ENCODE results near the gene ARMH3.
"Not testable (repeated sequence)": the region's sequence is repeated elsewhere in the genome, so short reads cannot be mapped to it uniquely, and the experiment has no call there.

Gene ARMH3, protein sequence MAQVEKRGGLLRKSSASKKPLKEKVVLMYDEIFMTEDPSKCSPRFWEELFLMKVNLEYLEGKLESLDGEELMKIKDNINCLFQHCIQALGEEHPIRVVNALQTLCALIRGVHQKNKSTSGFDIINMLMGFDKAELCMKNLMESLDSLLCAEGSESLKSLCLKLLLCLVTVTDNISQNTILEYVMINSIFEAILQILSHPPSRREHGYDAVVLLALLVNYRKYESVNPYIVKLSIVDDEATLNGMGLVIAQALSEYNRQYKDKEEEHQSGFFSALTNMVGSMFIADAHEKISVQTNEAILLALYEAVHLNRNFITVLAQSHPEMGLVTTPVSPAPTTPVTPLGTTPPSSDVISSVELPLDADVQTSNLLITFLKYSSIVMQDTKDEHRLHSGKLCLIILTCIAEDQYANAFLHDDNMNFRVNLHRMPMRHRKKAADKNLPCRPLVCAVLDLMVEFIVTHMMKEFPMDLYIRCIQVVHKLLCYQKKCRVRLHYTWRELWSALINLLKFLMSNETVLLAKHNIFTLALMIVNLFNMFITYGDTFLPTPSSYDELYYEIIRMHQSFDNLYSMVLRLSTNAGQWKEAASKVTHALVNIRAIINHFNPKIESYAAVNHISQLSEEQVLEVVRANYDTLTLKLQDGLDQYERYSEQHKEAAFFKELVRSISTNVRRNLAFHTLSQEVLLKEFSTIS

DNA sequence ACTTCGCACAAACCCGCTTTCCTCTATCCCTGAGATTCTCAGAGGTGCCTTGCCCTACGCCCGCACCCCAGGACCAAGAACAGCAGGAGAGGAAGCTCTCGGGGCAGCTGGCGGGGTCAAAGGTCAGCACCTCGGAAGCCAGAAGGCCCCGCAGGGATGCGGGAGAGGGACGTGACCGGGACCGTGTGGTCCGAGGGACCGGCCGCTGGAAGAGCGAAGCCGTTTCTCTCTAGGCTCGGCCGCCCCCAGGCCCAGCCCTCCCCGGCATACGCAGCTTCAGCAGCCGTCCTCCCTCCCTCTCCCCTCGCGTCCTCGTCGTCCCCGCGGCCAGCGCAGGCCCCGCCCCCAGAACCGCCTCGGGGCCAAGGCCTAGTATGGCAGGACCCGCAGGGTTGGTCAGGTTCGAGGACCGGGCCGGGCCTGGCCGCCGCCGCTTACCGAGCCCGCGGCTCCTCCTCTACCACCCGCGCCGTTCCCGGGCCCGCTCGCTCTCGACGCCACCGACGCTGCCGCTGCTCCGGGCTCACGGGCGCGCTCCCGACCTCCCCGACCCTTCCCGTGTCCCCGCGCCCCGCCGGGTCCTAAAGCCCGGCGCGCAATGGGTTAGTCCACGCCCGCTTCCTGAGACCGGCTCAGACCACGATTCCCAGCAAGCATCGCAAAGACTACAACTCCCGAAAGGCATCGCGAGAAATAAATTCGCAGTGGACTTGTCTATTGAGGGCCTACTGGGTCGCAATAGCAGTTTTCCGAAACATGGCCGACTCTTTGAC lies at the start of gene ARMH3:
ARMH3 (minus strand) TSS at position 527 of the 773 bp plus-strand sequence. CDS start 16,059 bp downstream, outside the sequence.
- DNase-seq: peak; percentile 91

DNA sequence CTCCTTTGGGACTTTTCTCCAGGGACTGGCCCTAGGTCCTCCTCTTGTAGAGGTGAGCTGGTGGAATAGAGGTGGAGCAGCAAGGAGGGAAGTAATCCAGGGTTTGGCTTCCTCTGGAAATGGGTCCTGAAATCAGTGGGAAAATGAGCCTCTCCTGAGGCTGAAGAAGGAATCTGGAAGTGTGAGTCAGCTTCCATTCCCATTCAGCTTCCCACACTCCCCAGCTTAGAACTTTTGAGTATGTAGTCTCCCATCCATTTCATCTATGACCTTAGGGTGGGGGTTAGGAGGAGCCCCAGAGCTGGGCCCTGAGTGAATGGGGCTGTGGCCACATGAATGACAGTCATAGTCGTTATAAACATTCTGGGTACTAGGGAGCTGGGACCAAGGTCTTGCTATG lies 46.4 kb upstream of the ARMH3 start:
- no peak for DNase-seq

DNA sequence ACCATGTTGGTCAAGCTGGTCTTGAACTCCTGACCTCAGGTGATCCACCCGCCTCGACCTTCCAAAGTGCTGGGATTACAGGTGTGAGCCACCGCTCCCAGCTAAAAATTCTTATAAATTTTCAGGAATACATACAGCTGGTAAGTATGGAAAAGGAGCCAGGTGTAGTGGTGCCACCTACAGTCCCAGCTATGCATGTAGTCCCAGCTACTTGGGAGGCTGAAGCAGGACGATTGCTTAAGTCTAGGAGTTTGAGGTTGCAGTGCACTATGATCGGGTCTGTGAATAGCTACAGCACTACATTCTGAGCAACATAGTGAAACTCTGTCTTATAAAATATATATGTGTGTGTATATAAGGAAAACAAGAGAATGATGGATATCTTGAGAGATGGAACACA lies 45.2 kb upstream of the ARMH3 start:
- DNase-seq: no peak

DNA sequence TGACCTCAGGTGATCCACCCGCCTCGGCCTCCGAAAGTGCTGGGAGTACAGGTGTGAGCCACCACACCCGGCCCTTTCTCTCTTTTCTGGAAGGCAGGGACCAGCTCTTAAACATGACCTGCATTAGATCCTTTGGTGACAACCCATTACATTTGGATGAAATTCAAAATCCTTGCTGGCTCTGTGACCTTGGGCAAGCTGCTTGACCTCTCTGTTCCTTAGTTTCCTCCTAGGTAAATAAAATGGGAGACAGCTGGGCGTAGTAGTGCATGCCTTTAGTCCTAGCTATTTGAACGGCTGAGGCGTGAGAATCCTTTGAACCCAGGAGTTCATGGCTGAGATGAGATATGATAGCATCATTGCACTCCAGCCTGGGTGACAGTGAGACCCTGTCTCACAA lies 40.5 kb upstream of the ARMH3 start:
- DNase-seq: no peak

- no peak for DNase-seq
These were observed 34.8 kb upstream of the ARMH3 start for GRCh38 chr10:102090772-102091171.

- no peak for DNase-seq
These were observed 30.2 kb upstream of the ARMH3 start for GRCh38 chr10:102086196-102086595.

GRCh38 chr10:102085336-102085735 lies 29.4 kb upstream of the ARMH3 start:
- no peak for DNase-seq

DNA sequence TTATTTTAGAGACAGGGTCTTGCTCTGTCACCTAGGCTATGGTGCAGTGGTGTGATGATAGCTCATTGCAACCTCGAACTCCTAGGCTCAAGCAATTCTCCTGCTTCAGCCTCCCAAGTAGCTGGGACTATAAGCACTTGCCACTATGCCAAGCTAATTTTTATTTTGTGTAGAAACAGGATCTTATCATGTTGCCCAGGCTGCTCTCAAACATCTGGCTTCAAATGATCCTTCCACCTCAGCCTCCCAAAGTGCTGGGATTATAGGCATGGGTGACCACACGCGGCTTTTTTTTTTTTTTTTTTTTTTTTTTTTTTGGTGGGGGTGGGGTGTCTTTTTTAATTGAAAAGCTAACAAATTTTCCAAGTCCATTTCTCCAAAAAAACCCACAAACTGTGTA lies 27.6 kb upstream of the ARMH3 start:
- no peak for DNase-seq

GRCh38 chr10:102072673-102073527 lies 16.9 kb upstream of the ARMH3 start:
- peak; percentile 64 for DNase-seq

DNA sequence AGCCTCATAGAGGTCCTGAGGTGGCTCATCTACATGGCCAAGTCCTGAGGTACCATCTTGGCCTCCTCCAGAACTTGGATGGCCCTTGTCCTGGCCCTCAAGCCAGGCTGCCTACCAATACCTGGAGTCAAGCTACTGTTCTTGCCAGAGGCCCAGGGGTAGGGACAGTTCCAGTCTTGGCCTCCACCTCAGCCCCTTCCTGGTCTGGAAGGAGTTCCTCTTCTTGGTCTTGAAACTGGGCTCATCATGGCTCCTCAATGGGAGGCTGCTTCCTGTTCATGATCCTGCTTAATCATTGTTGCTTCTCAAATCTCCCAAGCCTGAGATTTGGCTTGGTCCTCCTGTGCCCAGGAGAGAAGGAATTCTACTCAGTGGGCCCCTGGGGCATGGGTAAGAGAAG lies 13.1 kb upstream of the ARMH3 start:
- no peak for DNase-seq

- DNase-seq: no peak
These were observed 12.2 kb upstream of the ARMH3 start for GRCh38 chr10:102068216-102068615.

GRCh38 chr10:102067091-102067916 lies 11.3 kb upstream of the ARMH3 start:
- no peak for DNase-seq

DNA sequence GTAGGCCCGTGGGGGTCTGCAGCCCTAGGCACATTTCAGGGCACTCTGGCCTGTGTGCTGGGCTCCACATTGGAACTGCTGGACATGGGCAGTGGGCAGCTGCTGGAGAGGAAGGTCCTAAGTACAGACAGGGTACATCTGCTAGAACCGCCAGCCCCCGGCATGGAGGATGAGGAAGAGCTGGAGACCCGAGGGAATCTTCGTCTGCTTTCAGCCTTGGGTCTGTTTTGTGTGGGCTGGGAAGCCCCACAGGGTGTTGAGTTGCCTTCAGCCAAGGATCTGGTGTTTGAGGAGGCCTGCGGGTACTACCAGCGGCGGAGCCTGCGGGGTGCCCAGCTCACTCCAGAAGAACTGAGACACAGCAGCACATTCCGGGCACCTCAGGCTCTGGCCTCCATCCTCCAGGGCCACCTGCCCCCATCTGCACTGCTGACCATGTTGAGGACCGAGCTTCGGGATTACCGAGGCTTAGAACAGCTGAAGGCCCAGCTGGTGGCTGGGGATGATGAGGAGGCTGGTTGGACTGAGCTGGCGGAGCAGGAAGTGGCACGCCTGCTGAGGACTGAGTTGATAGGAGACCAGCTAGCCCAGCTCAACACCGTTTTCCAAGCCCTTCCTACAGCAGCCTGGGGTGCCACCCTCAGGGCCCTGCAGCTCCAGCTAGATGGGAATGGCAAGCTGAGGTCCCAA lies 10.6 kb upstream of the ARMH3 start:
- DNase-seq: no peak

GRCh38 chr10:102065561-102066398 lies 9.8 kb upstream of the ARMH3 start:
- DNase-seq: no peak

GRCh38 chr10:102064868-102065560 lies 9.0 kb upstream of the ARMH3 start, which contains the start of gene HPS6:
Gene HPS6, plus strand, starts transcription at chr10:102065349. Its CDS starts 126 bp downstream, at chr10:102065475.
- peak; percentile 55 for DNase-seq

DNA sequence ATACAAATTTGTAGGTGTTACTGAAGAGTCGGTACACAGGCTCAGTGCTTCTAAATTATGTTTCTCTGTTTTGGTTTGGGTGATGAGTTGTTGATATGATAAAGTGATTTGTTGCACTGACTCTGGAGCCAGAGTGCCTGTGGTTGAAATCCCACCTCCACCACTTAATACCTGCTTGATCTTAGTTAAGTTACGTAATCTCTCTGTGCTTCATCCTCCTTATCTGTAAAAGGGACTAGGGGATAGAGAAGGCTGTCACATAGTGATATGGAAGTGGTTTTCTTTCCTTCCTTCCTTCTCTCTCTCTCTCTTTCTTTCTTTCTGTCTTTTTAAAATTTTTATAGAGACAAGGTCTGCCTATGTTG lies 8.5 kb upstream of the ARMH3 start:
- DNase-seq: no peak

- no peak for DNase-seq
These were observed 4.0 kb upstream of the ARMH3 start for GRCh38 chr10:102059987-102060386.

DNA sequence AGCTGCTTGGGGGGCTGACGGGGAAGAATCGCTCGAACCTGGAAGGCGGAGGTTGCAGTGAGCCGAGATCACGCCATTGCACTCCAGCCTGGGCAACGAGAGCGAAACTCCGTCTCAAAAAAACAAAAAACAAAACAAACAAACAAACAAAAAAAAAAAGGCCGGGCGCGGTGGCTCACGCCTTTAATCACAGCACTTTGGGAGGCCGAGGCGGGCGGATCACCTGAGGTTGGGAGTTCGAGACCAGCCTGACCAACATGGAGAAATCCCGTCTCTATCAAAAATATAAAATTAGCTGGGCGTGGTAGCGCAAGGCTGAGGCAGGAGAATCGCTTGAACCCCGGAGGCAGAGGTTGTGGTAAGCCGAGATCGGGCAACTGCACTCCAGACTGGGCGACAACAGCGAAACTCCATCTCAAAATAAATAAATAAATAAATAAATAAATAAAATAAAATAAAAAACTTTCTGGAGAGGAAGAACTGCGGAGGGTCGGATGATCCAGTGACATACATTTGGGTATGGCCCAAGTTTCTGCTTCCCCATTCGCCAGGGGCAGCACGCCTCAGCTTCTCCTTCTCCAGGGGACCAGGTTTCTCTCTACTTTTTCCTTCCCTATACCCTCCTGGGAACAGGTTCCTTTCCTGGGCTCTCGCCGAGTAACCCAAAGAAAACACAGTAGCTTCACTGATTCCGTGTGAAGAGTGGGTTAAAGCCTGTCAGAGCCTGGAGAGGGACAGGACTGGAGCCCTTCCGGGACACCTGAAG lies 909 bp downstream of the ARMH3 start:
- DNase-seq: not testable (repeated sequence)

GRCh38 chr10:102046095-102046494 lies 9.9 kb downstream of the ARMH3 start:
- no peak for DNase-seq

All from NCI-H1694 treated with DMSO at 0.1 percent for 48 hours (cell line).